Measurements from ENCODE around the gene B4GALNT2.

DNA sequence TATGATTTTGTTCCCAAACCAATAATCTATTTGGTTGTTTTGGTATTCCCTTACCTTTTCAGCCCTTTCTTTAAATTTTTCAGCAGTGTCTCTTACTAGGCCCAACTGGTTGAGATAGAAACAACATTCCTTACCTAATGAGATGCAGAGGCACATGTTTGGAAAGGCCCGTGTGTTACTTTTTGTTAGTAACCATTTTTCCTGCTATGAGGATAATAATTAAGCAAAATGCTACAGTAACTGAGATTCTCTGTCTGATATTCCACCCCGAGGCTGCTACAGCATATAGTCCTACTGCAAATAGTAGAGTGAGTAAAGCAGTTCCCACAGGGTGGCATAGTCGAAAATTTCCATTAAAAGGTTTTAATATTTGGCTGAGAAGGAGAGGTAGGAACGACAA lies 10.0 kb upstream of the B4GALNT2 start:
- no peak for TF ChIP-seq POLR2AphosphoS5 (IDR thresholded peaks at IDR 0.05; ENCODE audit: low read depth, low read length)
- no peak for TF ChIP-seq POLR2A (IDR thresholded peaks at IDR 0.05; ENCODE audit: low read depth, low read length)
